Rectal smooth muscle tissue (tissue), 1 donor: Measurements from ENCODE around the gene KCNK5.

ENCODE experiments used
- H3K27ac ChIP-seq: one replicate; pipeline ENCODE4 v1.7.0; 2013; ENCODE audit warnings: low read depth, low read length, inconsistent platforms
- H3K27me3 ChIP-seq: one replicate; pipeline ENCODE4 v1.7.0; 2013; ENCODE audit warnings: low read length; ENCODE audit not compliant: control insufficient read depth, insufficient read depth
- H3K36me3 ChIP-seq: one replicate; pipeline ENCODE4 v1.7.0; 2013; ENCODE audit warnings: low read length; ENCODE audit not compliant: control insufficient read depth, insufficient read depth
- H3K4me1 ChIP-seq: one replicate; pipeline ENCODE4 v1.7.0; 2013; ENCODE audit warnings: low read length; ENCODE audit not compliant: control insufficient read depth, insufficient read depth
- H3K4me3 ChIP-seq: one replicate; pipeline ENCODE4 v1.7.0; 2013; ENCODE audit warnings: low read length
- H3K9ac ChIP-seq: one replicate; pipeline ENCODE4 v1.7.0; 2013; ENCODE audit warnings: low read length

KCNK5 gene

DNA sequence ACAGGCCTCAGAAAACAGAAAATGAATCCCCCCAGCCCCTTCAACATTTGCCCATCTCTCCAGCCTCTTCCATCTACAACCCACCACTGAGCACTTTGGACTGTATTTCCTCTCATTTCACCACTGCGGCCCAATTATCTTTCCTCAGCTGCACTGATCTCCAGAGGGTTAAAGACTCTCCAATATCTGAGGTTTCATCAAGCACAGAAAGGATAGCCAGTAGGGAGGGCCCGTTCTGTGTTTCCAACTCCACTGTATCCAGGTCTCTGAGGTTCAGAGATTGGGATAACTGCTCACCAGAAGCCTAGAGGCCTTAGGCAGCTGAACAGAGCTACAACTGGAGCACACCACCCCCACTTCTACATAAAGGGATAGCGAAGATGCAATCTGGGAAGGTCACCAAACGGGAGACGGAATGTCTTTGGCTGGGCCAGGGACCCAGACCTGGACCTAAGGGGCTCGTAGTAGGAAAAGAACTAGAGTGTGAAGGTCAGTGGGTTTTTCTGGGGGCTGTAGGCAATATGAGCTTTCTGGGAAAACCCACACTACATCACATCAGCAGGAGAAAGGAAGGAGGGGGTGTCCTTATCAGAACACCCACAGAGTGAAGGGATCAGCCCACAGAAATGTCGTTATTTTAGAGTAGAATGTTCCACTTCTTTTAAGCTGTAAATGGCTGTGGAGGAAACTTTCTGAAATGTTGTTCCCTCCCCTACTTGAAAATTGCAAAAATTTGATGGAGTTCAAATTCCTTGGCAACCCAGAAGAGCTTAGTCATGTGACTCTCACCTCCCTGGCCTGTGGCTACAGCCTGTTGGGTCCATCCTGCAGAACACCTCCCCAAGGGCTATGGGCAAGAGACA is 7.3 kb downstream of the KCNK5 start:
- Histone ChIP-seq H3K9ac (no peak overlapping the region), H3K4me1 (no peaks in the 10 kb centered on the region), H3K27me3 (no peaks in the 10 kb centered on the region), H3K4me3 (no peak overlapping the region), H3K36me3 (no peaks in the 10 kb centered on the region), H3K27ac (no peak overlapping the region)

DNA sequence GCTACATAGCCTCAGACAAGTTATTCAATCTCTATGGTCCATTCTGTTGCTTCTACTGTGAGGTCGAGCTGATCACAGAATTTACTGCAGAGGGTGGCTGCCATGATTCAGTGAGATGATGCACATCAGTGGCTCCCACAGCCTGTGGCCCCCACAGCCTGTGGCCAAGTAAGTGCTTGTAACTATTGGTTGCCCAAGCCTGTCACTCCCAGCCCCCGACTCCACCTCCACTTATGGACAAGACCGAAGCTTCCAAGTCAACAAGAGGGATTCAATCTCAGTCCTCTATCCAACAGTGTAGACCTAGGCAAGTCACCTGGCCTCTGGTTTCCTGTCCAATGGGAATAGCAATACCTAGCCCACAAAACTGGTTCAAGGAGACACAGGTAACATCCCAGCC is 8.2 kb downstream of the KCNK5 start:
- no peak overlapping the region for H3K9ac ChIP-seq
- no peaks in the 10 kb centered on the region for H3K27me3 ChIP-seq
- no peaks in the 10 kb centered on the region for H3K36me3 ChIP-seq
- H3K4me1 ChIP-seq, result no peaks in the 10 kb centered on the region
- no peak overlapping the region for H3K4me3 ChIP-seq
- no peak overlapping the region for H3K27ac ChIP-seq

DNA sequence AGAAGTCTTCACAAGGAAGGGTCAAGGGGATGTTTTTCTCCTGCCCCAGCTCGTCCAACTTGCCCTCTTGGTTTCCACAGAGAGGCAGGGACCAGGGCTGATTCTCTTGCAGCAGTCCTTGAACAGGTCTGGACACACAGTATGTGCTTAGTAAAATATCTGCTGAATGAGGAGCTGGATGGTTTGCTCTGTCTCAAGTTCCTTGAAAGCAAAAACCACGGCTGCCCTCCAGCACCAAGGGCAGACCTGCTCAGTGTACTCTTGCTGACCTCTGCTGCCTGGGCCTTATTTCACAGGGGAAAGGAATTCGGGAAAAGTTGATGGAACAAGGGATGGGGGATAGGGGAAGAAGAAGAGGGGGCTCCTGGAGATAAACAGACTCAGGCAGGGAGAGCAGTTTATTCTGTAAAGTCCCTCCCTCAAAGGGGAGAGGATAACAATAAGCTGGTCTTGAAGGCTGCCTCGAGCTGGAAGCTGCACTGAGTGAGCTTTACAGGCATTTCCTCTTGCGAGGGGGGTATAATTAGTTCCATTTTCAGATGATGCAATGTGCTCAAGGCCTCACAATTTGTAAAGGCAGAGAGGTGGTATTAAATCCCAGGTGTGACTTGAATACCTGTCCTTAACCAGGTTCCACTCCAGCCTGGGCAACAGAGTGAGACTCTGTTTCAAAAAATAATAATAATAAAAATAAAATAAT is 10.3 kb downstream of the KCNK5 start:
- Histone ChIP-seq H3K9ac (no peak overlapping the region), H3K4me1 (no peaks in the 10 kb centered on the region), H3K27ac (no peak overlapping the region), H3K4me3 (no peak overlapping the region), H3K27me3 (no peaks in the 10 kb centered on the region), H3K36me3 (no peaks in the 10 kb centered on the region)

DNA sequence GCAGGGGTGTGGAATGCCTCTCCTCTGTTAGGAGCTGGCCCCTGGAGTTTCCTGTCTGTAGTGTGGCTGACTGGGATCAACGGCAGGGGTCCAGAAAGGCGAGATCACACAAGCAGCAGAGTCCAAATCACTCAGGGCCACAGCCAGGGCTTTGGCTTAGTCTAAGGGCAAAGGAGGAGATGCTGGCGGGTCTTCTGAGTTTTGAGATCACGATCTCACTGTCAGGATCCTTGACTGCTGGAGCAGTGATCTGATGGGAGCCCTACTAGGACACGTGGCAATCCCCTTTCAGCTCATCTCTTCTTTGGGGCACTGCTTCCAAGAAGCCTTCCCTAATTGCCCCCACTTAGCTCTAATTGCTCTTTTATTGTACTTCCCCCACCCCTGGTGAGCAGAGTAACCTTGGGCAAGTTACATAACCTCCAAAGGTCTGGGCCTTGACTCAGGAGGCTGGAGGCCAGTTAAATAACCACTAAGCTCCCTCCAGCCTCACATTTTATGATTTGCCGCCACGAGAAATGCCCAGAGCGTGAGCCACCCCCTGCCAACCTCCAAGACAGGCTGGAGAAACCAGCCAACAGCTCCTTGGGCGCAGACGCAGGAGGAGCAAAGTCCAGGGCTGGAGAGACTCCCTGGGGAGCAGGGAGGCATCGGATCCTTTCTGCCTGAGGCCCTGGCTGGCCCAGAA is 12.0 kb downstream of the KCNK5 start:
- Histone ChIP-seq H3K27me3 (no peaks in the 10 kb centered on the region), H3K9ac (no peak overlapping the region), H3K4me1 (no peaks in the 10 kb centered on the region)

DNA sequence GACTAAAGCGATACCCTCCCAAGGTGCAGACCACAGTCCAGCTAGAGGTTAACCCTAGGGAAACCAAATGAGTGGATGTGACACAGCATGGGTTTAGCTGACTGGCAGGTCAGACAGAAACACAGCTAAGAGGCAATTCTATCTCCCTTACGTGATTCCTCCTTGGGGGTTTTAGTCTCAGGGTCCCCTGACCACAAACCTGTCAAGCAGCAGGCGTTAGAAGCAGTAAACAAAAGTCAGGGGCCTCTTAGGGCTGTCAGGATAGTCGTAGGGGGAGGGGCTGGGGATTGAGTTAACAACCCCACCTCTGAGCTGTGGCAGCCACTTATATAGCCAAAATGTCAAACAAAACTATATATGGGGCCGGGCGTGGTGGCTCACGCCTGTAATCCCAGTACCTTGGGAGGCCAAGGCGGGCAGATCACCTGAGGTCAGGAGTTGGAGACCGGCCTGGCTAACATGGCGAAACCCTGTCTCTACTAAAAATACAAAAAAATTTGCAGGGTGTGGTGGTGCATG is 13.6 kb downstream of the KCNK5 start:
- no peaks in the 10 kb centered on the region for H3K27me3 ChIP-seq
- H3K9ac ChIP-seq, result no peak overlapping the region
- no peaks in the 10 kb centered on the region for H3K4me1 ChIP-seq
- no peaks in the 10 kb centered on the region for H3K36me3 ChIP-seq
- no peak overlapping the region for H3K4me3 ChIP-seq
- H3K27ac ChIP-seq, result no peak overlapping the region

More for the DNA sequence above, 12.0 kb downstream of the KCNK5 start:
- Histone ChIP-seq H3K36me3 (no peaks in the 10 kb centered on the region), H3K4me3 (no peak overlapping the region), H3K27ac (no peak overlapping the region)

DNA sequence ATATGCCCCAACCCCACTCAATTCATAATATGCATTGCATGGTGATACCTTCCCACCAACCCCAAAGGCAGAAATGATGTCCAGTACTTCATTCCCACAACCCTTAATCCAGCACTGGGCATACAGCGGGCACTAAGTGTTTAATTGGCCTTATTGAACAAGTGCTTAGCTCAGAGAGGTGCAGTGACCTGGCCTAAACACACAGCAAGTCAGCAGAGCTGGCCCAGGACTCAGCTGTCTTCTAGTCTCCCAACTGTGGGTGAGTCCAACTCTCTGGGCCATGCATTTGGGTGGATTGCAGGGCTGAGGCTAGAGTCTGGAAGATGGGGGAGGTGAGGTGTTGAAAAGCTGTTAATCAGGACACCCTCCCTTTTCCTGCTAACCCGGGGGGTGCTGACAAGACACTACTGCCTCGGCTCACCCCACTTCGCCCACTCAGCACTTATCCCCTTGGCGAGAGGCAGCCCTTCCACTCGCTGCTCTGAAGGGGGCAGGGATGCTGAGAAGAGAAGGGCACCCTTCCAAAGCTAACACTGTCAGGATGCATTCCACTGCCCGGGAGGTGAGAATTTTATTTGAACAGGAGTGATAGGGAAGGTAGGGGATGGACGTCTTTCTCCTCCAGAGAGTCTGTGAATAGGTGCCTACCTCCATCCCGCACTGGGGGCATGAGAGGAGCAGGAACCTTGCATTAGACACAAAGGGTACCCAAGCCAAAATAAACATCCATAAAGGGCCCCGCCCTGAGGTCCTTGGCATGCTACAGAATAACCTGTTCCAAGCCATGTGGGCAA is 14.2 kb downstream of the KCNK5 start:
- Histone ChIP-seq H3K4me3 (no peak overlapping the region), H3K4me1 (no peaks in the 10 kb centered on the region), H3K9ac (no peak overlapping the region), H3K27me3 (no peaks in the 10 kb centered on the region), H3K27ac (no peak overlapping the region), H3K36me3 (no peaks in the 10 kb centered on the region)

DNA sequence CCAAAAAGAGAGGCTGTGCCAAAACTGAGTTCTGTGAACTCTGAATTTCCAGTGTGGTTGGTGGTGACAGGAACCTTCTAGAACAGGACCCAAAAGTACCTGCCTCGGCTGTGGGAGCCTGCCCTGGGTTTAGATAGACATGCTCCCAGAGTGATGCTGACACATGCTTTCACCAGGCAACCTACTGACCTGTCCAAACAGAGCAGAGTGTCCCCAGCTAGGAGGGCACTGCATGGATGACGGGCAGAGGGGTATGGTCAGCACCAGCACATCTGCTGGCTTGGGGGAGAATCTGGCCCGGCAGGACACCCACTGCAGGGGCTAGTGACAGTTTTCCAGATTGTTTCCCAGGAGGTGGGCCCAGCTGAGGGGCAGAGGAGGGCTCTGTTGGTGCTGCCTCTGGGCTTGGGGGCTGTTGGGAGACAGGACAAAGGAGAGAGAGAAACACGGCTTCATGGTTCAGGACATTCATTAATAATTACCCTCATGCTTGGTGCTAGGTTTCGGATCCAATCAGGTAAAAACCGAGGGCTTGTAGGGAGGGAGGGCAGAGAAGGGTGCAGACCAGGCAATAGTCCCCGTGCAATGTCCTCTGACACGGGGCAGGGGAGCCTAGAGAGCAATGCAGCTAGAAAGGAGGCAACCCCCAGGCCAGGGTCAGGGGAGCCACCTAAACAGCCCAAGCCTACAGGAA is 15.0 kb downstream of the KCNK5 start:
- H3K4me1 ChIP-seq, result no peaks in the 10 kb centered on the region
- no peak overlapping the region for H3K27ac ChIP-seq
- no peaks in the 10 kb centered on the region for H3K36me3 ChIP-seq
- H3K27me3 ChIP-seq, result no peaks in the 10 kb centered on the region
- no peak overlapping the region for H3K9ac ChIP-seq
- H3K4me3 ChIP-seq, result no peak overlapping the region

DNA sequence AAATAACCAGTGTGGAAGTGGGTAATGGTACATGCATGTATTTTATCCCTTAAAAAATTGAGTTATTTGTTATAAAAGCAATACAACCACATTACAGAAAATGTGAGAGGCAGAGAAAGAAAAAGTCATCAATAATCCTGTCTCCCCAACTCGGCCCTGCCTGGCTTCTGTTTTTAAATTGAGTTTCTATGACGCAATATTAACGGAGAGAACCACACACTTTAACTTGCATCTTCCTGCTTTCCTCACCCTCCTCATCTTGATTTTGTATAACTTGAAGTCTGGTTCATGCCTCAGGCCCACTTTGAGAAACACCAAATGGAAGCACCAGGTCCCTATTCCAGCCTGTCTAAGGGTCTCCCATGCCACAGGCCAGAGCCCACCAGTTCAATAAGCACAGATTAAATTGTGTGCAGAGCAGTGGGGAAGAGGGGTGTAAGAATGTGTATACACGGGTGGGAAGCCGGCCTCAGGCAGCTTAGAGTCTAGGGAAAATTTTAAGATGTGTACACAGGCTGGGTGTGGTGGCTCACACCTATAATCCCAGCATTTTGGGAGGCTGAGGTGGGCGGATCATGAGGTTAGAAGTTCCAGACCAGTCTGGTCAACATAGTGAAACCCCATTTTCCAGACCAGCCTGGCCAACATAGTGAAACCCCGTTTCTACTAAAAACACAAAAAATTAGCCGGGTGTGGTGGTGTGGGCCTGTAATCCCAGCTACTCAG is 15.9 kb downstream of the KCNK5 start:
- no peak overlapping the region for H3K4me3 ChIP-seq
- H3K27ac ChIP-seq, result no peak overlapping the region
- no peaks in the 10 kb centered on the region for H3K36me3 ChIP-seq
- no peaks in the 10 kb centered on the region for H3K27me3 ChIP-seq
- H3K9ac ChIP-seq, result no peak overlapping the region
- H3K4me1 ChIP-seq, result no peaks in the 10 kb centered on the region

DNA sequence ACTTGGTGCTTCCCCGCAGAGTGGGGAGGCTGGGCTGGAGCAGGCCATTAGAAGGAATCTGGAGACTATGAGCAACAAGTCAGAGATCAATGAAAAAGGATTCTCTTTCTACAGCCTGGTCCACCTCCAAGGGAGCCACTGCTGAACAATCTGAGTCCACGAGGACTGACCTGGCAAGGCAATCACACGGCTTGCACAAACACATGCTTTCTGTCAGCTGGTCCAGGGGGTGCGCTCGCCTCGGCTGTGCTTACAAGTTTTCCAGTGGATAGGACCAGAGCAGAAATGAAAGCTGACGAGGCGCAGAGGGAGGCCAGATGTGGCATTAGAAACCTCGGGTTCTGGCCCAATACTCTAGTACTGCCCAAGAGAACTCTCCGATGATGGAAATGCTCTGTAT is 18.1 kb downstream of the KCNK5 start:
- Histone ChIP-seq H3K36me3 (no peaks in the 10 kb centered on the region), H3K27ac (no peak overlapping the region), H3K9ac (no peak overlapping the region), H3K27me3 (no peaks in the 10 kb centered on the region), H3K4me1 (no peaks in the 10 kb centered on the region), H3K4me3 (no peak overlapping the region)

DNA sequence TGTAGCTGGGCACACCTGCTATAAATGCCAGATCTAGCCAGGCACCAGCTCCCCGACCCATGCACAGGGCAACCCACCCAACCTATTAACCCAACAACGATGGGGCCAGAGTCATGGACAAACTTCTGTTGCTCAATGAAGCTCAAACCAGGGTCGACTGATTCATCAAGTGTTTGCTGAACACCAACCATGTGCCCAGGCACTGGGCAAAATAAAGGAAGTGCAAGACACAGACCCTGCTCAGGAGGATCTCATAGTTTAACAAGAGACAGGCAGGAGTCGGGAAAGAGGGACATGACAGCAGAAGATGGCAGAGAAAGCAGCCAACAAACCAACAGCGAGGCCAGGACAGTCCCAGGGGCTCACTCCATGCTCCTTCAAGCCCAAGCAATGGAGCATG is 18.8 kb downstream of the KCNK5 start:
- Histone ChIP-seq H3K4me1 (no peaks in the 10 kb centered on the region), H3K36me3 (peaks cover 2% of the 10 kb centered on the region), H3K9ac (no peak overlapping the region), H3K27ac (no peak overlapping the region), H3K4me3 (no peak overlapping the region), H3K27me3 (no peaks in the 10 kb centered on the region)

DNA sequence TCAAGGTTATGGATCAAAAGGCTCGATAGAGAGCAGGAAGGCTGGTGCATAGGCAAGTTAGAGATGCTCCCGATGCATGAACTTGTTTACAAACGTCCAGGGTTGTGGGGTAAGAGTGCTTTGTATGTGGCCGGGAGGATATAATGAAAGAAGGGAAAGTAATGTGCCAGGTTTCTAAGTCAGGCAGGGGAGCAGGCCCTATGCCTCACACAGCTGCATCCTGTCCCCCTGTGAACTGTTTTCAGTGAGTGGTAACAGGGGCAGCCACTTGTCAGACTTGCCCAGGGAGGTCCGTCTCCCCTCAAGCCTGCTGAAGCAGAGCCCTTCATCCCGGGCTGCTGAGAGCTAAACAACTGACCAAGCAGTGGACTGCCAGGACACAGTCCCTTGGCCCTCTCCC is 19.4 kb downstream of the KCNK5 start:
- Histone ChIP-seq H3K27me3 (no peaks in the 10 kb centered on the region), H3K27ac (no peak overlapping the region), H3K4me3 (no peak overlapping the region), H3K4me1 (no peaks in the 10 kb centered on the region), H3K9ac (no peak overlapping the region), H3K36me3 (peaks cover 2% of the 10 kb centered on the region)
